Natural killer cell (primary cell): ENCODE results near the gene FAHD1. TPM values are rescaled to one million over a fixed set of nuclear protein-coding genes. Genes with fewer than 3 reads are reported as not detected.

ENCODE experiments used
- ATAC-seq, 3 donors: fragments of 150-1000 bp in 2 of 3; fragments of 200-7000 bp in 1 of 3; cut with Tn5 transposase; 1 replicate in 1 of 3; 2 replicates in 2 of 3; pipeline ENCODE4 v1.10.0; 2021; ENCODE audit warnings: mild to moderate bottlenecking in 2 of 3, moderate library complexity in 2 of 3
- DNase-seq, 2 donors: peaks; one replicate each; pipeline versions ENCODE4 v3.0.0 to v3.0.0-alpha.2; 2013 to 2021; ENCODE audit warnings: mixed read lengths in 1 of 2
- H3K27ac ChIP-seq: one replicate; pipeline ENCODE4 v1.5.1; 2013; ENCODE audit warnings: mild to moderate bottlenecking, low read length
- H3K27me3 ChIP-seq: one replicate; pipeline ENCODE4 v1.6.1; 2013; ENCODE audit warnings: low read length; ENCODE audit not compliant: control insufficient read depth, insufficient read depth
- H3K36me3 ChIP-seq: one replicate; pipeline ENCODE4 v1.6.1; 2013; ENCODE audit warnings: low read length; ENCODE audit not compliant: control insufficient read depth, insufficient read depth
- H3K4me1 ChIP-seq: one replicate; pipeline ENCODE4 v1.6.1; 2013; ENCODE audit warnings: low read length; ENCODE audit not compliant: control insufficient read depth, insufficient read depth
- H3K4me3 ChIP-seq: one replicate; pipeline ENCODE4 v1.5.1; 2013; ENCODE audit warnings: low read length
- H3K9me3 ChIP-seq: one replicate; pipeline ENCODE4 v1.6.1; 2013; ENCODE audit warnings: low read length; ENCODE audit not compliant: control insufficient read depth, insufficient read depth
- H3K27ac Mint-ChIP-seq, 2 donors: one replicate each; pipeline ENCODE4 v1.8.0; 2022; ENCODE audit warnings: mild to moderate bottlenecking in 2 of 2, mixed read lengths in 2 of 2, moderate library complexity in 1 of 2
- H3K27me3 Mint-ChIP-seq, 2 donors: one replicate each; pipeline ENCODE4 v1.8.0; 2022; ENCODE audit warnings: low read depth in 2 of 2, mixed read lengths in 2 of 2
- H3K36me3 Mint-ChIP-seq: one replicate; pipeline ENCODE4 v1.8.0; 2022; ENCODE audit warnings: mixed read lengths
- H3K4me1 Mint-ChIP-seq, 2 donors: one replicate each; pipeline ENCODE4 v1.8.0; 2022; ENCODE audit warnings: mixed read lengths in 2 of 2
- H3K4me3 Mint-ChIP-seq: one replicate; pipeline ENCODE4 v1.8.0; 2022; ENCODE audit warnings: mild to moderate bottlenecking, moderate library complexity, mixed read lengths
- H3K9me3 Mint-ChIP-seq, 2 donors: one replicate each; pipeline ENCODE4 v1.8.0; 2022; ENCODE audit warnings: mixed read lengths in 2 of 2
- WGBS: methylation state at CpG from one replicate; pipeline ENCODE4 v1.1.7; 2013; ENCODE audit warnings: missing lambda C conversion rate; ENCODE audit not compliant: insufficient coverage; 5-methylcytosine and 5-hydroxymethylcytosine counted together
- intact Hi-C: fragments of 100-400 bp; cut with micrococcal nuclease; formaldehyde crosslinking; loops from one replicate; pipeline ENCODE4 v1.14.2; 2022
- total RNA-seq, 4 donors: library from RNA; stranded (reverse); fragments of 120-200 nt in 1 of 4; gene quantifications; one replicate each; pipeline versions ENCODE4 v1.2.3 to v1.2.4, GENCODE V29; 2013 to 2022
- TF ChIP-seq, protein P1 (sequence below): fragments of 200-600 bp; IDR thresholded peaks from one replicate; pipeline ENCODE4 v1.8.0; 2022; ENCODE audit warnings: antibody characterized with exemption

FAHD1 gene
- total RNA-seq, 3 donors from 2014 or later (not counting 1 experiment from before 2014, with no cell fraction given): 5.3 to 10.6 (median 7.4) TPM

DNA sequence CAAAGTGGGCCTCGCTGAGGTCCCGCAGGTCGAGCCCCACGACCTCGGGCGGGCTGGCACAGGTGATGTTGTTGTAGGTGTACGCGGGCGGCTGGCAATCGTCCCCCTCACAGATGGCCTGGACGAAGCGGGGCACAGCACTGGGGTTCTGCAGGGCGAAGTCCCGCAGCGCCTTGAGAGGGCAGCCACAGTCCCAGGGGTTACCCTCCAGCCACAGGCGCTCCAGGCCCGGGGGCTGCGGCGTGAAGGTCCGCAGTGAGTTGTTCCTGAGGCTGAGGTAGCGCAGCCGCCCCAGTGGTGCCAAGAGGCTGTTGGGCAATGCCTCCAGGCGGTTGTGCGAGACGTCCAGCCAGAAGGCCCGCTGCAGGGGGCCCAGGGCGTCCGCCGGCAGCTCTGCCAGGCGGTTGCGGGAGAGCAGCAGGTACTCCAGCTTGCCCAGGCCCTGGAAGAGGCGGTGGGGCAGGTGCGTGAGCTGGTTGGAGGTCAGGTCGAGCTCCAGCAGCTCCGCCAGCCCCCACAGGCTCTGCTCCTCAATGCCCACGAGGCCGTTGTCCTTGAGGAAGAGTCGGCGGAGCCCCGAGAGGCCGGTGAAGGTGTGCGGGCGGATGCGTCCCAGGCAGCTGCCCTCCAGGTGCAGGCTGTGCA, 36.3 kb upstream of the FAHD1 start:
- no peaks in the 10 kb centered on the region for H3K36me3 Mint-ChIP-seq
- H3K4me3 ChIP-seq: no peak overlapping the region
- TF ChIP-seq, protein P1, sequence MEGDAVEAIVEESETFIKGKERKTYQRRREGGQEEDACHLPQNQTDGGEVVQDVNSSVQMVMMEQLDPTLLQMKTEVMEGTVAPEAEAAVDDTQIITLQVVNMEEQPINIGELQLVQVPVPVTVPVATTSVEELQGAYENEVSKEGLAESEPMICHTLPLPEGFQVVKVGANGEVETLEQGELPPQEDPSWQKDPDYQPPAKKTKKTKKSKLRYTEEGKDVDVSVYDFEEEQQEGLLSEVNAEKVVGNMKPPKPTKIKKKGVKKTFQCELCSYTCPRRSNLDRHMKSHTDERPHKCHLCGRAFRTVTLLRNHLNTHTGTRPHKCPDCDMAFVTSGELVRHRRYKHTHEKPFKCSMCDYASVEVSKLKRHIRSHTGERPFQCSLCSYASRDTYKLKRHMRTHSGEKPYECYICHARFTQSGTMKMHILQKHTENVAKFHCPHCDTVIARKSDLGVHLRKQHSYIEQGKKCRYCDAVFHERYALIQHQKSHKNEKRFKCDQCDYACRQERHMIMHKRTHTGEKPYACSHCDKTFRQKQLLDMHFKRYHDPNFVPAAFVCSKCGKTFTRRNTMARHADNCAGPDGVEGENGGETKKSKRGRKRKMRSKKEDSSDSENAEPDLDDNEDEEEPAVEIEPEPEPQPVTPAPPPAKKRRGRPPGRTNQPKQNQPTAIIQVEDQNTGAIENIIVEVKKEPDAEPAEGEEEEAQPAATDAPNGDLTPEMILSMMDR: no peak
- no peak overlapping the region for H3K27ac Mint-ChIP-seq
- no peaks in the 10 kb centered on the region for H3K9me3 Mint-ChIP-seq
- H3K4me1 Mint-ChIP-seq: peaks cover 6% of the 10 kb centered on the region in 2 donors
- H3K36me3 ChIP-seq: peaks cover 20% of the 10 kb centered on the region
- no peak overlapping the region for H3K27ac ChIP-seq
- DNase-seq (no peak), ATAC-seq (no peak)
- intact Hi-C loops: no loop called here
- H3K27me3 ChIP-seq: no peaks in the 10 kb centered on the region
- no peaks in the 10 kb centered on the region for H3K9me3 ChIP-seq
- 95% methylated on average over 44 of the region's 44 CpGs for WGBS
- H3K4me3 Mint-ChIP-seq: no peak overlapping the region
- H3K27me3 Mint-ChIP-seq: no peaks in the 10 kb centered on the region
- H3K4me1 ChIP-seq: no peaks in the 10 kb centered on the region

DNA sequence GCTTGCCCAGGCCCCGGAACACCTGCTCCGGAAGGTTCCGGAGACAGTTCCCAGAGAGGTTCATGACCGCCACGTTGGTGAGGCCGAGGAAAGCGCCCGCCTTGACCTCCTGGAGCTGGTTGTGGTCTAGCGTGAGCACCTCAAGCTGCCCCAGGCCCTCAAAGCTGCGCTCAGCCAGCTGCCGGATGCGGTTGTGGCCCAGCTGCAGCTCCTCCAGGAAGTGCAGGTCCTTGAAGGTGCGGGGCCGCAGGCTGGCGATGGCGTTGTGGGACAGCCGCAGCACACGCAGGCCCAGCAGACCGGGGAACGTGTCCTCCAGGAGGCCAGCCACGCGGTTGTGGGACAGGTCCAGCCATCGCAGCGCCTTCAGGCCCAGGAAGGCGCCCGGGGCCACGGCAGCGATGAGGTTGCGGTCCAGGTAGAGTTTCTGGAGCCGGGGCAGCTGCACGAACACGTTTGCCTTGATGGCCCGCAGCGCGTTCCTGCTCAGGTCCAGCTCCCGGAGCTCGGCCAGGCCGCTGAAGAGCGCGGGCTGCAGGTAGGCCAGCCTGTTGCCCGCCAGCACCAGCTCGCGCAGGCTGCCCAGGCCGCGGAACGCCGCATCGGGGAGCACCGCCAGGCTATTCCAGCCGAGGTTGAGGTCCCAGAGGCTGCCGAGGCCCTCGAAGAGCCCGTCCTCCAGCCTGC, 35.6 kb upstream of the FAHD1 start:
- Mint-ChIP-seq H3K27me3 (no peaks in the 10 kb centered on the region), H3K27ac (no peak overlapping the region), H3K9me3 (no peaks in the 10 kb centered on the region), H3K4me1 (peaks cover 6% of the 10 kb centered on the region in 2 donors), H3K36me3 (no peaks in the 10 kb centered on the region), H3K4me3 (no peak overlapping the region)
- no peak overlapping the region for H3K4me3 ChIP-seq
- 96% methylated on average over 53 of the region's 53 CpGs for WGBS
- peaks cover 20% of the 10 kb centered on the region for H3K36me3 ChIP-seq
- H3K27me3 ChIP-seq: no peaks in the 10 kb centered on the region
- DNase-seq (no peak), ATAC-seq (no peak)
- TF ChIP-seq, protein P1: no peak
- intact Hi-C loops: no loop called here
- no peaks in the 10 kb centered on the region for H3K4me1 ChIP-seq
- no peaks in the 10 kb centered on the region for H3K9me3 ChIP-seq
- no peak overlapping the region for H3K27ac ChIP-seq

DNA sequence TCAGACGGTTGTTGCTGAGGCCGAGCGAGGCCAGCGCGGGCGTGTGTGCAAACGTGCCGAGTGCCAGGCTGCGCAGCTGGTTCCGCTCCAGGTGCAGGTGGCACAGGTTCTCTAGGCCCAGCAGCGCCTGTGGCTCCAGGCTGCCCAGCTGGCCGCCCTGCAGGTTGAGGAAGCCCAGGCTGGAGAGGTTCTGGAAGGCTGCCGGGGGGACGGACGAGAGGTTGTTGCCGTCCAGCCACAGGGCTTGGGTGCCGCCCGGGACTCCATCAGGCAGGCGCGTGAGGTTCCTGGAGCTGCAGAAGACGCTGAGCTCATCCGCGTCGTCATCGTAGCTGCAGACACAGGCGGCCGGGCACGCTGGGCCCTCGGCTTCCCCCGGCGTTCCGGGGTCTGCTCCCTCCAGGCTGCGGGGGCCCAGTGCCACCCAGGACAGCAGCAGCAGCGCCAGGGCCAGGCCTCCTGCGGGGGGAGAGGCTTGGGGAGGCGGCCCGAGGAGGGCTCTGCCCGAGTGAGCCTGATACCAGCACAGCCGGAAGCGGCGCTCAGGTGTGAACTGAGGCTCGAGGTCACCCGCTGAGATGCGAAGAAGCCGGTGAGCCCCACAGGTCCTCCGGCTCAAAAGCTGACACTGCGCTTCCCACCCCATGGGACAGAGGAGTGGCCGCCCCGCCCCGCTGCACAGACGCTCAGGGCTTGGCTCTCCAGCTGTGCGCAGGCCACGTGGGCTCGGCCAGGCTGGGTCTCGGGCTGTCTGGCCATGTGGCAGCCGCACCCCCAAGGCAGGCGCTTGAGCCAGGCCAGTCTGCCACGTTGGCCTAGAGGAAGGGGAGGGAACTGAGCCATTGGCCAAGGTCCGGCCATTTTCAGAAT, 34.8 kb upstream of the FAHD1 start:
- no peaks in the 10 kb centered on the region for H3K27me3 ChIP-seq
- H3K4me1 ChIP-seq: no peaks in the 10 kb centered on the region
- no peak overlapping the region for H3K27ac Mint-ChIP-seq
- H3K36me3 Mint-ChIP-seq: no peaks in the 10 kb centered on the region
- H3K4me3 ChIP-seq: no peak overlapping the region
- H3K36me3 ChIP-seq: peaks cover 14% of the 10 kb centered on the region
- no peak overlapping the region for H3K4me3 Mint-ChIP-seq
- H3K4me1 Mint-ChIP-seq: peaks cover 6% of the 10 kb centered on the region in 2 donors
- no peaks in the 10 kb centered on the region for H3K9me3 ChIP-seq
- H3K9me3 Mint-ChIP-seq: no peaks in the 10 kb centered on the region
- TF ChIP-seq, protein P1: no peak
- intact Hi-C loops: no loop called here
- no peaks in the 10 kb centered on the region for H3K27me3 Mint-ChIP-seq
- DNase-seq (no peak), ATAC-seq (no peak)
- no peak overlapping the region for H3K27ac ChIP-seq
- 94% methylated on average over 59 of the region's 59 CpGs for WGBS
